COR-L47 (cell line): ENCODE results near the gene BLZF1.
"Not testable (repeated sequence)": the region's sequence is repeated elsewhere in the genome, so short reads cannot be mapped to it uniquely, and the experiment has no call there.

ENCODE experiments used
- DNase-seq: peaks from one replicate; lab custom pipeline; 2025; lab: John Stamatoyannopoulos, UW

BLZF1 gene

GRCh38 chr1:169361281-169361680, 6.7 kb upstream of the BLZF1 start:
- no peak for DNase-seq

GRCh38 chr1:169363046-169363730, 4.8 kb upstream of the BLZF1 start:
- DNase-seq: no peak

GRCh38 chr1:169364948-169365347, 3.0 kb upstream of the BLZF1 start:
- DNase-seq: no peak

- no peak for DNase-seq
These were observed 804 bp upstream of the BLZF1 start for GRCh38 chr1:169367096-169367685.

GRCh38 chr1:169368406-169368769, 393 bp downstream of the BLZF1 start:
- no peak for DNase-seq

GRCh38 chr1:169371404-169371803, 3.4 kb downstream of the BLZF1 start:
- DNase-seq: no peak

GRCh38 chr1:169381162-169381561, 13.2 kb downstream of the BLZF1 start:
- no peak for DNase-seq

GRCh38 chr1:169383449-169383848, 15.5 kb downstream of the BLZF1 start:
- no peak for DNase-seq

- DNase-seq: no peak
These were observed 19.4 kb downstream of the BLZF1 start for GRCh38 chr1:169387399-169387798.

GRCh38 chr1:169390303-169390702, 22.3 kb downstream of the BLZF1 start:
- DNase-seq: no peak

- no peak for DNase-seq
These were observed 24.4 kb downstream of the BLZF1 start for GRCh38 chr1:169392406-169392805.

- DNase-seq: no peak
These were observed 28.0 kb downstream of the BLZF1 start for GRCh38 chr1:169395955-169396354.

GRCh38 chr1:169402578-169402977, 34.6 kb downstream of the BLZF1 start:
- not testable (repeated sequence) for DNase-seq

- DNase-seq: not testable (repeated sequence)
These were observed 40.3 kb downstream of the BLZF1 start for GRCh38 chr1:169408340-169408739.

- DNase-seq: no peak
These were observed 47.0 kb downstream of the BLZF1 start for GRCh38 chr1:169414952-169415351.

- DNase-seq: no peak
These were observed 53.3 kb downstream of the BLZF1 start for GRCh38 chr1:169421309-169421708.

- no peak for DNase-seq
These were observed 58.2 kb downstream of the BLZF1 start for GRCh38 chr1:169426174-169426705.

- no peak for DNase-seq
These were observed 59.2 kb downstream of the BLZF1 start, which contains the start of gene CCDC181 for GRCh38 chr1:169427081-169427641. Gene CCDC181 (minus strand): TSS chr1:169427474. CDS start chr1:169424927, 2,547 bp downstream.
